Heart right ventricle (tissue), 16 donors: Measurements from ENCODE around the gene FGF19. TPM values are rescaled to one million over a fixed set of nuclear protein-coding genes. Genes with fewer than 3 reads are reported as not detected.

Source experiments
- ATAC-seq, 8 donors: fragments of 200-7000 bp; cut with Tn5 transposase; one replicate each; pipeline ENCODE4 v1.9.1; 2020; ENCODE audit warnings: mild to moderate bottlenecking in 8 of 8, moderate library complexity in 8 of 8, moderate number of reproducible peaks in 1 of 8
- DNase-seq, 2 donors: peaks; one replicate each; pipeline ENCODE4 v3.0.0-alpha.2; 2020
- H3K27ac ChIP-seq, 10 donors: fragments of 200-600 bp; sonication (generic) in 2 of 10; one replicate each; pipeline versions ENCODE4 v1.5.0 to v1.8.0; 2020 to 2022; ENCODE audit warnings: mild to moderate bottlenecking in 3 of 10
- H3K27me3 ChIP-seq, 7 donors: fragments of 200-600 bp; one replicate each; pipeline ENCODE4 v1.8.0; 2021 to 2022; ENCODE audit warnings: mild to moderate bottlenecking in 2 of 7
- H3K36me3 ChIP-seq, 9 donors: fragments of 200-600 bp; sonication (generic) in 1 of 9; one replicate each; pipeline versions ENCODE4 v1.5.0 to v1.8.0; 2020 to 2022; ENCODE audit warnings: mild to moderate bottlenecking in 2 of 9
- H3K4me1 ChIP-seq, 9 donors: fragments of 200-600 bp; sonication (generic) in 1 of 9; one replicate each; pipeline versions ENCODE4 v1.5.0 to v1.8.0; 2020 to 2022; ENCODE audit warnings: mild to moderate bottlenecking in 4 of 9
- H3K4me3 ChIP-seq, 10 donors: fragments of 200-600 bp; sonication (generic) in 2 of 10; one replicate each; pipeline versions ENCODE4 v1.5.0 to v1.8.0; 2020 to 2022; ENCODE audit warnings: mild to moderate bottlenecking in 7 of 10, moderate library complexity in 2 of 10
- H3K9me3 ChIP-seq, 11 donors: fragments of 200-600 bp in 10 of 11; sonication (generic) in 2 of 11; one replicate each; pipeline versions ENCODE4 v1.5.0 to v1.8.0; 2013 to 2022; ENCODE audit warnings: mild to moderate bottlenecking in 2 of 11, control low read depth in 1 of 11, moderate library complexity in 1 of 11
- CTCF ChIP-seq, 9 donors: fragments of 200-600 bp; sonication (generic) in 2 of 9; IDR thresholded peaks; one replicate each; pipeline versions ENCODE4 v1.5.0 to v1.8.0; 2021 to 2022; ENCODE audit warnings: antibody characterized with exemption in 9 of 9, mild to moderate bottlenecking in 5 of 9, moderate library complexity in 1 of 9
- WGBS, 2 donors: extraction: QIAGEN DNeasy Blood & Tissue Kit; methylation state at CpG; one replicate each; pipeline ENCODE4 v1.1.7; 2013; ENCODE audit warnings: inconsistent platforms in 1 of 2; 5-methylcytosine and 5-hydroxymethylcytosine counted together
- intact Hi-C, 10 donors: fragments of 100-400 bp; cut with DNase I; formaldehyde crosslinking; loops; one replicate each; pipeline versions ENCODE4 v1.11.1 to v1.14.2; 2022
- polyA plus RNA-seq, 2 donors: library from polyadenylated mRNA; stranded (reverse); fragments of 200-250 nt; gene quantifications; one replicate each; pipeline ENCODE4 v1.2.3, GENCODE V29; 2013
- total RNA-seq, 10 donors: library from RNA; stranded (reverse); fragmentation: NEBNext Ultra II Directional in 3 of 10; extraction: Animal tissue kit (Norgen Biotek cat#: 25700) in 3 of 10; gene quantifications; one replicate each; pipeline versions ENCODE4 v1.2.1 to v1.2.4, GENCODE V29; 2021 to 2023
- donor health status: Arrhythmogenic right ventricular cardiomyopathy.
- donor health status: ischemic (EF 13 %, LVEDD 7.1; RV severe dilation, severe dysfunction).
- donor health status: healthy with polysubstance abuse.
- donor health status: DM: no; HTN: yes; CAD: no.
- donor health status: DM: no; HTN: no; CAD: no.
- donor health status: ischemic (EF 25% LVEDD 6.9; RV normal size, moderate dysfunction).
- donor health status: ischemic (EF 25% LVEDD 5.7; RV mildly dilated, moderate dysfunction).
- donor health status: healthy.
- donor health status: DM: yes; HTN: yes; CAD: no.
- donor health status: Ischemic cardiomyopathy.
- donor health status: ischemic (EF 35%, LVEDD 5.7; RV mildly dilated, moderate dysfunction).
- donor health status: nonischemic (EF 11% LVEDD 7.7; RV severe dilation, severe dysfunction).
- donor health status: DM: yes; HTN: yes; CAD: no.
- donor health status: PGD.
- donor health status: ischemic (EF 29% LVEDD 5.4; RV normal size, mild dysfunction).
- donor health status: nonischemic (EF 23%, LVEDD 6.1; RV moderate dilation, normal function).

The FGF19 gene
- total and polyA plus RNA-seq, 12 donors, result not detected

- Histone ChIP-seq H3K27ac (no peak overlapping the region), H3K36me3 (peaks cover 0 to 64% (median 42%) of the 10 kb centered on the region in 9 donors), H3K9me3 (no peaks in the 10 kb centered on the region), H3K4me3 (no peak overlapping the region), H3K27me3 (no peaks in the 10 kb centered on the region), H3K4me1 (peaks cover 0 to 41% (median 4%) of the 10 kb centered on the region in 9 donors)
- intact Hi-C loops, result no loop called here
- DNase-seq (no peak), ATAC-seq (no peak)
- 86 to 91% methylated on average over 23 of the region's 23 CpGs for WGBS, 2 donors
- no peak for TF ChIP-seq CTCF (IDR thresholded peaks at IDR 0.05)
These were observed 50.3 kb downstream of the FGF19 start for GRCh38 chr11:69653406-69653960.

- H3K27me3 ChIP-seq, result no peaks in the 10 kb centered on the region
- H3K36me3 ChIP-seq, result peaks cover 0 to 69% (median 47%) of the 10 kb centered on the region in 9 donors
- no peak overlapping the region for H3K4me3 ChIP-seq
- H3K9me3 ChIP-seq, result no peaks in the 10 kb centered on the region
- WGBS, 2 donors, result 72 to 74% methylated on average over 11 of the region's 11 CpGs
- ATAC-seq (no peak), DNase-seq (no peak)
- intact Hi-C loops, result no loop called here
- H3K4me1 ChIP-seq, result peaks cover 0 to 46% (median 4%) of the 10 kb centered on the region in 9 donors
- H3K27ac ChIP-seq, result no peak overlapping the region
- no peak for TF ChIP-seq CTCF (IDR thresholded peaks at IDR 0.05)
These were observed 50.8 kb downstream of the FGF19 start for GRCh38 chr11:69652999-69653398.

- H3K9me3 ChIP-seq, result no peaks in the 10 kb centered on the region
- no peak overlapping the region for H3K27ac ChIP-seq
- DNase-seq, result no peak
- no peak for TF ChIP-seq CTCF (IDR thresholded peaks at IDR 0.05)
- H3K27me3 ChIP-seq, result no peaks in the 10 kb centered on the region
- H3K36me3 ChIP-seq, result peaks cover 0 to 79% (median 48%) of the 10 kb centered on the region in 9 donors
- peaks cover 0 to 55% (median 9%) of the 10 kb centered on the region in 9 donors for H3K4me1 ChIP-seq
- no peak overlapping the region for H3K4me3 ChIP-seq
- intact Hi-C loops, result no loop called here
- no peak for ATAC-seq
- WGBS, 2 donors, result 71 to 72% methylated on average over 15 of the region's 15 CpGs
These were observed 51.8 kb downstream of the FGF19 start for GRCh38 chr11:69651834-69652620.

GRCh38 chr11:69650832-69651344, 52.9 kb downstream of the FGF19 start:
- Histone ChIP-seq H3K4me1 (peaks cover 0 to 67% (median 20%) of the 10 kb centered on the region in 9 donors), H3K27me3 (no peaks in the 10 kb centered on the region), H3K27ac (no peak overlapping the region), H3K36me3 (peaks cover 0 to 90% (median 52%) of the 10 kb centered on the region in 9 donors), H3K4me3 (no peak overlapping the region), H3K9me3 (no peaks in the 10 kb centered on the region)
- ATAC-seq, result no peak
- intact Hi-C loops, result no loop called here
- DNase-seq, result no peak
- WGBS, 2 donors, result 86 to 89% methylated on average over 23 of the region's 23 CpGs
- no peak for TF ChIP-seq CTCF (IDR thresholded peaks at IDR 0.05)
